Neural cell (in vitro differentiated cells): ENCODE results near the gene TAF11L14. TPM values are rescaled to one million over a fixed set of nuclear protein-coding genes. Genes with fewer than 3 reads are reported as not detected.
"Not testable (repeated sequence)": the region's sequence is repeated elsewhere in the genome, so short reads cannot be mapped to it uniquely, and the experiment has no call there.

ENCODE experiments used
- H2AFZ ChIP-seq: fragments of 200-600, 300-800 bp; sonication (generic), shearing (Covaris generic); 2 replicates; pipeline ENCODE4 v1.6.0; 2014; ENCODE audit warnings: low read depth, mild to moderate bottlenecking, antibody characterized with exemption, low read length, moderate library complexity
- H3F3A ChIP-seq: fragments of 200-600 bp; shearing (Covaris generic); 2 replicates; pipeline ENCODE4 v1.6.1; 2016; ENCODE audit warnings: mild to moderate bottlenecking, moderate library complexity, mixed read lengths, antibody characterized with exemption, low read length; ENCODE audit not compliant: insufficient read depth, poor library complexity, severe bottlenecking
- H3K27ac ChIP-seq: fragments of 200-600, 300-800 bp; sonication (generic), shearing (Covaris generic); 2 replicates; pipeline ENCODE4 v1.5.1; 2014; ENCODE audit warnings: mild to moderate bottlenecking, low read length, moderate library complexity
- H3K27me3 ChIP-seq: fragments of 300-800, 200-600 bp; sonication (generic), shearing (Covaris generic); 2 replicates; pipeline ENCODE4 v1.6.0; 2014; ENCODE audit warnings: mild to moderate bottlenecking, low read depth, low read length, moderate library complexity; ENCODE audit not compliant: insufficient read depth
- H3K36me3 ChIP-seq: fragments of 300-800, 200-600 bp; sonication (generic), shearing (Covaris generic); 2 replicates; pipeline ENCODE4 v1.5.1; 2014; ENCODE audit warnings: mild to moderate bottlenecking, antibody characterized with exemption, low read length, moderate library complexity; ENCODE audit not compliant: insufficient read depth
- H3K4me2 ChIP-seq: fragments of 300-800, 200-600 bp; sonication (generic), shearing (Covaris generic); 2 replicates; pipeline ENCODE4 v1.6.0; 2014; ENCODE audit warnings: mild to moderate bottlenecking, low read length
- H3K4me3 ChIP-seq: fragments of 300-800, 200-600 bp; sonication (generic), shearing (Covaris generic); 2 replicates; pipeline ENCODE4 v1.5.1; 2014; ENCODE audit warnings: mild to moderate bottlenecking, low read length, moderate library complexity
- H3K79me2 ChIP-seq: fragments of 200-600 bp; shearing (Covaris generic); replicated peaks from 2 replicates; pipeline ENCODE4 v1.6.0; 2014; ENCODE audit warnings: mild to moderate bottlenecking, low read length, moderate library complexity; ENCODE audit not compliant: insufficient read depth
- H3K9ac ChIP-seq: fragments of 300-800, 200-600 bp; sonication (generic), shearing (Covaris generic); 2 replicates; pipeline ENCODE4 v1.6.1; 2016; ENCODE audit warnings: mild to moderate bottlenecking, low read length, mixed read lengths
- H3K9me2 ChIP-seq: fragments of 200-600 bp; shearing (Covaris generic); 2 replicates; pipeline ENCODE4 v1.6.1; 2016; ENCODE audit warnings: mild to moderate bottlenecking, low read length, mixed read lengths; ENCODE audit not compliant: insufficient read depth
- H3K9me3 ChIP-seq: fragments of 200-600, 300-800 bp; sonication (generic), shearing (Covaris generic); 2 replicates; pipeline ENCODE4 v1.6.1; 2016; ENCODE audit warnings: mild to moderate bottlenecking, mixed run types, low read length, moderate library complexity, mixed read lengths
- H4K20me1 ChIP-seq: fragments of 200-600 bp; shearing (Covaris generic); 2 replicates; pipeline ENCODE4 v1.6.1; 2016; ENCODE audit warnings: mild to moderate bottlenecking, mixed run types; ENCODE audit not compliant: insufficient read depth
- CTCF ChIP-seq: fragments of 450-650 bp; IDR thresholded peaks from 2 replicates; pipeline ENCODE4 v1.5.1; 2014; ENCODE audit warnings: antibody characterized with exemption, mild to moderate bottlenecking, moderate library complexity; ENCODE audit not compliant: poor library complexity, severe bottlenecking
- EP300 ChIP-seq: fragments of 450-650 bp; conservative IDR thresholded peaks from 2 replicates; pipeline ENCODE4 v1.6.1; 2014; ENCODE audit warnings: antibody characterized with exemption, mild to moderate bottlenecking, moderate library complexity; ENCODE audit not compliant: poor library complexity, severe bottlenecking
- EZH2 ChIP-seq: fragments of 200-600, 300-800 bp; shearing (Covaris generic), sonication (generic); IDR thresholded peaks from 2 replicates; pipeline ENCODE4 v1.6.1; 2014; ENCODE audit warnings: antibody characterized with exemption, low read length, borderline replicate concordance, mild to moderate bottlenecking; ENCODE audit not compliant: insufficient read depth, poor library complexity, severe bottlenecking
- RAD21 ChIP-seq: fragments of 450-650 bp; conservative IDR thresholded peaks from 2 replicates; pipeline ENCODE4 v1.6.1; 2014; ENCODE audit warnings: antibody characterized with exemption, mild to moderate bottlenecking, moderate library complexity
- REST ChIP-seq: IDR thresholded peaks from 2 replicates; pipeline ENCODE4 v1.6.1; 2012; ENCODE audit warnings: borderline replicate concordance
- SMC3 ChIP-seq: fragments of 450-650 bp; conservative IDR thresholded peaks from 2 replicates; pipeline ENCODE4 v1.6.1; 2014; ENCODE audit warnings: antibody characterized with exemption, mild to moderate bottlenecking, moderate library complexity; ENCODE audit not compliant: poor library complexity
- TAF1 ChIP-seq: IDR thresholded peaks from 2 replicates; pipeline ENCODE4 v1.6.1; 2012; ENCODE audit warnings: low read depth
- polyA minus RNA-seq: library from RNA; depleted of rRNA, polyadenylated mRNA; stranded (reverse); fragments of >200 nt; gene quantifications from 2 replicates; pipeline ENCODE4 v1.2.3, GENCODE V29; 2014
- polyA plus RNA-seq: library from polyadenylated mRNA; depleted of rRNA; stranded (reverse); fragments of >200 nt; gene quantifications from 2 replicates; pipeline ENCODE4 v1.2.3, GENCODE V29; 2014

Gene TAF11L14
- polyA plus RNA-seq (not detected in 2 replicates), polyA minus RNA-seq (not detected in 2 replicates)

GRCh38 chr5:17634160-17634559 lies at the start of gene TAF11L14:
TSS of gene TAF11L14 (plus strand) at chr5:17634460.
- Histone ChIP-seq H3K9me2 (no peaks in the 10 kb centered on the region), H3F3A (no peaks in the 10 kb centered on the region), H3K79me2 (no peaks in the 10 kb centered on the region), H3K4me2 (no peak within 1 kb of the TSS), H3K27ac (no peak within 1 kb of the TSS), H3K9me3 (no peaks in the 10 kb centered on the region), H3K4me3 (no peak within 1 kb of the TSS), H4K20me1 (no peaks in the 10 kb centered on the region), H3K27me3 (no peaks in the 10 kb centered on the region), H3K36me3 (no peaks in the 10 kb centered on the region), H3K9ac (no peak within 1 kb of the TSS), H2AFZ (no peak within 1 kb of the TSS)
- TF ChIP-seq RAD21 (no peak), EZH2 (no peak), EP300 (no peak), CTCF (no peak), TAF1 (no peak), REST (no peak), SMC3 (no peak)

- H3K4me3 ChIP-seq, H2AFZ ChIP-seq, H3K9me3 ChIP-seq, H3K9me2 ChIP-seq, H3K79me2 ChIP-seq, H3K27ac ChIP-seq, H3K9ac ChIP-seq, H3K27me3 ChIP-seq, H3K4me2 ChIP-seq, H3F3A ChIP-seq, H4K20me1 ChIP-seq, H3K36me3 ChIP-seq: not testable (repeated sequence)
Measured at GRCh38 chr5:17585658-17586057, 48.6 kb upstream of the TAF11L14 start, which contains the start of gene TAF11L7. TSS of gene TAF11L7 (minus strand) at chr5:17585758.

- not testable (repeated sequence) for H3K9me2 ChIP-seq, H3K4me3 ChIP-seq, H4K20me1 ChIP-seq, H3F3A ChIP-seq, H3K79me2 ChIP-seq, H3K9me3 ChIP-seq, H2AFZ ChIP-seq, H3K36me3 ChIP-seq, H3K4me2 ChIP-seq, H3K27me3 ChIP-seq, H3K9ac ChIP-seq, H3K27ac ChIP-seq
Measured at GRCh38 chr5:17590860-17591259, 43.4 kb upstream of the TAF11L14 start, which contains the start of gene TAF11L8. TSS of gene TAF11L8 (minus strand) at chr5:17590960.

GRCh38 chr5:17594255-17594654 lies 40.0 kb upstream of the TAF11L14 start, which contains the start of gene TAF11L9:
TSS of gene TAF11L9 (minus strand) at chr5:17594394.
- H2AFZ ChIP-seq, H3K27ac ChIP-seq, H3K9me2 ChIP-seq, H3K9me3 ChIP-seq, H4K20me1 ChIP-seq, H3K36me3 ChIP-seq, H3K9ac ChIP-seq, H3K79me2 ChIP-seq, H3K27me3 ChIP-seq, H3K4me2 ChIP-seq, H3K4me3 ChIP-seq, H3F3A ChIP-seq: not testable (repeated sequence)

GRCh38 chr5:17597728-17598127 lies 36.5 kb upstream of the TAF11L14 start, which contains the start of gene TAF11L10:
TSS of gene TAF11L10 (minus strand) at chr5:17597828.
- H3F3A ChIP-seq, H3K4me2 ChIP-seq, H4K20me1 ChIP-seq, H3K4me3 ChIP-seq, H3K79me2 ChIP-seq, H3K27ac ChIP-seq, H3K9ac ChIP-seq, H2AFZ ChIP-seq, H3K9me2 ChIP-seq, H3K9me3 ChIP-seq, H3K36me3 ChIP-seq, H3K27me3 ChIP-seq: not testable (repeated sequence)
